ENCODE results near the gene ADAM19.

The ADAM19 gene

GRCh38 chr5:157533011-157533481 is 42.5 kb downstream of the ADAM19 start:
- TF ChIP-seq, protein P1, sequence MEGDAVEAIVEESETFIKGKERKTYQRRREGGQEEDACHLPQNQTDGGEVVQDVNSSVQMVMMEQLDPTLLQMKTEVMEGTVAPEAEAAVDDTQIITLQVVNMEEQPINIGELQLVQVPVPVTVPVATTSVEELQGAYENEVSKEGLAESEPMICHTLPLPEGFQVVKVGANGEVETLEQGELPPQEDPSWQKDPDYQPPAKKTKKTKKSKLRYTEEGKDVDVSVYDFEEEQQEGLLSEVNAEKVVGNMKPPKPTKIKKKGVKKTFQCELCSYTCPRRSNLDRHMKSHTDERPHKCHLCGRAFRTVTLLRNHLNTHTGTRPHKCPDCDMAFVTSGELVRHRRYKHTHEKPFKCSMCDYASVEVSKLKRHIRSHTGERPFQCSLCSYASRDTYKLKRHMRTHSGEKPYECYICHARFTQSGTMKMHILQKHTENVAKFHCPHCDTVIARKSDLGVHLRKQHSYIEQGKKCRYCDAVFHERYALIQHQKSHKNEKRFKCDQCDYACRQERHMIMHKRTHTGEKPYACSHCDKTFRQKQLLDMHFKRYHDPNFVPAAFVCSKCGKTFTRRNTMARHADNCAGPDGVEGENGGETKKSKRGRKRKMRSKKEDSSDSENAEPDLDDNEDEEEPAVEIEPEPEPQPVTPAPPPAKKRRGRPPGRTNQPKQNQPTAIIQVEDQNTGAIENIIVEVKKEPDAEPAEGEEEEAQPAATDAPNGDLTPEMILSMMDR (IDR thresholded peaks at IDR 0.05; ENCODE audit: low read depth, low read length) = no peak
- no peak for DNase-seq (ENCODE audit: extremely low read depth, low read depth)

GRCh38 chr5:157532022-157532421 is 43.6 kb downstream of the ADAM19 start:
- TF ChIP-seq, protein P1 (IDR thresholded peaks at IDR 0.05; ENCODE audit: low read depth, low read length) = no peak
- no peak for DNase-seq (ENCODE audit: extremely low read depth, low read depth)

- TF ChIP-seq, protein P1 (IDR thresholded peaks at IDR 0.05; ENCODE audit: low read depth, low read length) = no peak
- DNase-seq (ENCODE audit: extremely low read depth, low read depth) = no peak
Measured at GRCh38 chr5:157530226-157530972, 45.2 kb downstream of the ADAM19 start.

DNA sequence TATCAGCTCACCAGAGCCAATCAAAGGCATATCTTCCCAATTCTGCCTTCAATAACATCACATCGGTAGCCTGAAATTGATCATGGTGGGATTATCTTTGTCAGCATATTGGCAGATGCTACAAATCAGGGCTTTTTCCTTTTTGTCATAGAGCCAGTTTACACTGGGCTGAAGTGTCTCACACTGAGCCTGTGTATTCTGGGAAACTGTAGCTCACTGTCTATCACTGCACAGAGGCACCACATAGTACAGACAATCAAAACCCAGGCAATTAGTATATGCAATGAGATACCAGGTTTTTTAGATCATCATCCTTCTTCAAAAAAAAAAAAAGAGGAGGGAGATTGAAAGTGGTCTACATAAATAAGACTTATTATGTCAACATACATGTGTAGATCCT is 46.6 kb downstream of the ADAM19 start:
- no peak for DNase-seq (ENCODE audit: extremely low read depth, low read depth)
- TF ChIP-seq, protein P1 (IDR thresholded peaks at IDR 0.05; ENCODE audit: low read depth, low read length) = no peak

DNA sequence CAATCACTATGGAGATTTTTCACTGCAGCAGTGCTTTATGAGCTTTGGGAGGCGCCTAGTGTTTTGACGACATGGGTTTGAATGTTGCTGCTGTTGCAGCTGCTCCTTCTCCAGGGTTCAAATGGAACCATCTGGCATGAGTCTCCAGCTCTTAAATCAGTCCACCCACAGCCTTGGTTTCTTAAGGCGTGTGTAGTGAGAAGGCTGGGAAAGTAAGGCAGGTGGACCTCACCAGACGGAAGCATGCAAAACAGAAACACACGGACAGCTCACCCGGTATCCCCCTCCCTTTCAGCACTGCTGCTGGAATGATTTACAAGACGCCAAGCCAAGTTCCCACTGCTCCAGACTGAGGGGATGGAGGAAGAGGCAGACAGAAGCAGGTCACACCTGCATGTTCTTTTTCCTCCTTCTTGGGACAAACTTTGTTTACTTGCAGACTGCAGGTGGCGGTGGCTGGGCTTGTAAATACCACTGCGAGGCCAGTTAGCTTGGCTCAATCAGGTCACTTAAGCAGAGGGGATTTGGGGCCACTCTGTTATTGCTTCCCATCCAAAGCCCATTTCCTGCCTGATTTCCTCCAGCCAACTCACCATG is 47.4 kb downstream of the ADAM19 start:
- TF ChIP-seq, protein P1 (IDR thresholded peaks at IDR 0.05; ENCODE audit: low read depth, low read length) = no peak
- no peak for DNase-seq (ENCODE audit: extremely low read depth, low read depth)

DNA sequence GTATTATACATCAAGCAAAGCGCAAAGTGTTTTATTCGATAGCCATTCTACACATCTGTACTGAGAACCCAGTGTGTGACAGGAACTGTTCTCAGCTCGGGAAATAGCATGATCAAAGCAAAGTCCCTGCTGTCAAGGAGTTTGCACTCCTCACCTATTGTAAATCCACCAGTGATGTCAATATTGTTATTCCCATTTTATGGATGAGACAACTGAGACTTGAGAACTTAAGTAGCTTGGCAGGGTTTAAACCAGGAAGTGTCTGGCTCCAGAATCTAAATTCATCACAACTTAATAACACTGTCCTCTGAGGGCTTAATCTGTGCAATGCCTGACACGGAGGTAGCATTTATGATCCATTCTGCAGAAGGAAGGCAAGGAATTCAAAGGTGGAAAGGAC is 50.7 kb downstream of the ADAM19 start:
- TF ChIP-seq, protein P1 (IDR thresholded peaks at IDR 0.05; ENCODE audit: low read depth, low read length) = no peak

GRCh38 chr5:157523976-157524375 is 51.6 kb downstream of the ADAM19 start:
- TF ChIP-seq, protein P1 (IDR thresholded peaks at IDR 0.05; ENCODE audit: low read depth, low read length) = no peak
- DNase-seq (ENCODE audit: extremely low read depth, low read depth) = no peak

More for the DNA sequence above, 50.7 kb downstream of the ADAM19 start:
- no peak for DNase-seq (ENCODE audit: extremely low read depth, low read depth)
